Lung (tissue), 12 donors: ENCODE results near the gene PRR12. TPM values are rescaled to one million over a fixed set of nuclear protein-coding genes. Genes with fewer than 3 reads are reported as not detected.

Experiments
- ATAC-seq: fragments of 200-7000 bp; cut with Tn5 transposase; one replicate; pipeline ENCODE4 v1.9.1; 2020; ENCODE audit warnings: moderate number of reproducible peaks; ENCODE audit not compliant: insufficient read depth, low FRiP score
- DNase-seq, 3 donors: peaks; one replicate each; pipeline ENCODE4 v3.0.0-alpha.2; 2013 to 2017
- H3K27ac ChIP-seq, 2 donors: one replicate each; pipeline ENCODE4 v1.5.1; 2013; ENCODE audit warnings: mild to moderate bottlenecking in 2 of 2, moderate library complexity in 2 of 2, control low read depth in 1 of 2, inconsistent platforms in 1 of 2, low read depth in 1 of 2, low read length in 1 of 2
- H3K27me3 ChIP-seq, 3 donors: one replicate each; pipeline ENCODE4 v1.5.1; 2013; ENCODE audit warnings: low read length in 2 of 3; ENCODE audit not compliant: control insufficient read depth in 3 of 3, insufficient read depth in 3 of 3
- H3K36me3 ChIP-seq, 4 donors: one replicate each; pipeline ENCODE4 v1.5.1; 2013; ENCODE audit warnings: low read length in 4 of 4, mild to moderate bottlenecking in 1 of 4, moderate library complexity in 1 of 4; ENCODE audit not compliant: control insufficient read depth in 4 of 4, insufficient read depth in 4 of 4
- H3K4me1 ChIP-seq, 5 donors: one replicate each; pipeline ENCODE4 v1.5.1; 2013; ENCODE audit warnings: low read length in 5 of 5, mild to moderate bottlenecking in 2 of 5, moderate library complexity in 1 of 5; ENCODE audit not compliant: control insufficient read depth in 5 of 5, insufficient read depth in 5 of 5
- H3K4me3 ChIP-seq: one replicate; pipeline ENCODE4 v1.5.1; 2013; ENCODE audit warnings: mild to moderate bottlenecking, control low read depth, moderate library complexity
- H3K9ac ChIP-seq, 2 donors: one replicate each; pipeline ENCODE4 v1.5.1; 2013; ENCODE audit warnings: low read length in 2 of 2, control low read depth in 1 of 2; ENCODE audit not compliant: insufficient read depth in 1 of 2
- H3K9me3 ChIP-seq, 4 donors: one replicate each; pipeline ENCODE4 v1.5.1; 2013; ENCODE audit warnings: low read length in 3 of 4, mild to moderate bottlenecking in 1 of 4, moderate library complexity in 1 of 4; ENCODE audit not compliant: control insufficient read depth in 4 of 4, insufficient read depth in 3 of 4
- WGBS, 2 donors: extraction: QIAGEN DNeasy Blood & Tissue Kit; methylation state at CpG; one replicate each; pipeline ENCODE4 v1.1.7; 2013; 5-methylcytosine and 5-hydroxymethylcytosine counted together
- polyA plus RNA-seq, 2 donors: library from polyadenylated mRNA; stranded (reverse); fragments of 200-250 nt; gene quantifications; one replicate each; pipeline ENCODE4 v1.2.1, GENCODE V29; 2013
- total RNA-seq, 2 donors: library from RNA; depleted of rRNA in 1 of 2; stranded (reverse); fragments of >200 nt in 1 of 2; gene quantifications; one replicate each; pipeline ENCODE4 v1.2.1, GENCODE V29; 2014 to 2021
- TF ChIP-seq, protein P1 (sequence below): IDR thresholded peaks from 2 replicates; pipeline ENCODE4 v1.5.1; 2012; ENCODE audit warnings: mild to moderate bottlenecking; ENCODE audit errors: control extremely low read depth, extremely low read depth
- donor health status: control.
- donor health status: control.
- donor health status: Bipolar disorder and iron deficiency.
- donor health status: healthy.
- donor health status: DM: yes; HTN: yes; CAD: no.

PRR12 gene
- total and polyA plus RNA-seq, 4 donors, result 7.6 to 32.4 (median 16.8) TPM

DNA sequence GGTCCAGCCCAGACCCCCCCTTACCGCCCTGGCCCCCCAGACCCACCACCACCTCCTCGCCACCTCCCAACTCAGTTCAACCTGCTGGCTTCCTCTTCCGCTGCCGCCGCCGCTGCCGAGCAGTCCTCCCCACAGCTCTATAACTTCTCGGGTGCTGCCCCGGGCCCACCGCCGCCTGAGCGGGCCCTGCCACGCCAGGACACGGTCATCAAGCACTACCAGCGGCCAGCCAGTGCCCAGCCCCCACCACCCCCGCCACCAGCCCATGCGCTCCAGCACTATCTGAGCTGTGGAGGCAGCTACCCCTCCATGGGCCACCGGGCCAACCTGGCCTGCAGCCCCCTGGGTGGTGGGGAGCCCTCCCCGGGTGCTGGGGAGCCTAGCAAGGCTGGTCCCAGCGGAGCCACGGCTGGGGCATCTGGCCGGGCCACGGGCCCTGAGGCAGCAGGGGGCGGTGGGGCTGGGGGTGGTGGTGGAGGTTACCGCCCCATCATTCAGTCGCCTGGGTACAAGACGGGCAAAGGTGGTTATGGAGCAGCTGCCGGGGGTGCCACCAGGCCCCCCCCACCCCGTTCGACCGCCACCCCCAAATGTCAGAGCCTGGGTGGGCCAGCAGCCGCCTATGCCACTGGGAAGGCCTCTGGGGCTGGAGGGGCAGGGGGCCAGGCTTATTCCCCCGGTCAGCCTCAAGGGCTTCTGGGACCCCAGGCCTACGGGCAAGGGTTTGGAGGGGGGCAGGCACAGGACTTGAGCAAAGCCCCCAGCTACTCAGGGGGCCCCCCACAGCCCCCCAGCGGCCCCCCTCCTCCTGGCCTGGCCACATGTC, 4.2 kb downstream of the PRR12 start:
- H3K27ac ChIP-seq, result no peak overlapping the region
- TF ChIP-seq, protein P1, sequence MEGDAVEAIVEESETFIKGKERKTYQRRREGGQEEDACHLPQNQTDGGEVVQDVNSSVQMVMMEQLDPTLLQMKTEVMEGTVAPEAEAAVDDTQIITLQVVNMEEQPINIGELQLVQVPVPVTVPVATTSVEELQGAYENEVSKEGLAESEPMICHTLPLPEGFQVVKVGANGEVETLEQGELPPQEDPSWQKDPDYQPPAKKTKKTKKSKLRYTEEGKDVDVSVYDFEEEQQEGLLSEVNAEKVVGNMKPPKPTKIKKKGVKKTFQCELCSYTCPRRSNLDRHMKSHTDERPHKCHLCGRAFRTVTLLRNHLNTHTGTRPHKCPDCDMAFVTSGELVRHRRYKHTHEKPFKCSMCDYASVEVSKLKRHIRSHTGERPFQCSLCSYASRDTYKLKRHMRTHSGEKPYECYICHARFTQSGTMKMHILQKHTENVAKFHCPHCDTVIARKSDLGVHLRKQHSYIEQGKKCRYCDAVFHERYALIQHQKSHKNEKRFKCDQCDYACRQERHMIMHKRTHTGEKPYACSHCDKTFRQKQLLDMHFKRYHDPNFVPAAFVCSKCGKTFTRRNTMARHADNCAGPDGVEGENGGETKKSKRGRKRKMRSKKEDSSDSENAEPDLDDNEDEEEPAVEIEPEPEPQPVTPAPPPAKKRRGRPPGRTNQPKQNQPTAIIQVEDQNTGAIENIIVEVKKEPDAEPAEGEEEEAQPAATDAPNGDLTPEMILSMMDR, result no peak
- ATAC-seq (no peak), DNase-seq (no peak)
- H3K36me3 ChIP-seq, result peaks cover 5 to 55% (median 22%) of the 10 kb centered on the region in 4 donors
- H3K9me3 ChIP-seq, result no peaks in the 10 kb centered on the region
- no peaks in the 10 kb centered on the region for H3K27me3 ChIP-seq
- H3K4me1 ChIP-seq, result peaks cover 0 to 17% (median 3%) of the 10 kb centered on the region in 5 donors
- H3K9ac ChIP-seq, result no peak overlapping the region
- no peak overlapping the region for H3K4me3 ChIP-seq
- 94 to 97% methylated on average over 27 to 35 of the region's 35 CpGs for WGBS, 2 donors

DNA sequence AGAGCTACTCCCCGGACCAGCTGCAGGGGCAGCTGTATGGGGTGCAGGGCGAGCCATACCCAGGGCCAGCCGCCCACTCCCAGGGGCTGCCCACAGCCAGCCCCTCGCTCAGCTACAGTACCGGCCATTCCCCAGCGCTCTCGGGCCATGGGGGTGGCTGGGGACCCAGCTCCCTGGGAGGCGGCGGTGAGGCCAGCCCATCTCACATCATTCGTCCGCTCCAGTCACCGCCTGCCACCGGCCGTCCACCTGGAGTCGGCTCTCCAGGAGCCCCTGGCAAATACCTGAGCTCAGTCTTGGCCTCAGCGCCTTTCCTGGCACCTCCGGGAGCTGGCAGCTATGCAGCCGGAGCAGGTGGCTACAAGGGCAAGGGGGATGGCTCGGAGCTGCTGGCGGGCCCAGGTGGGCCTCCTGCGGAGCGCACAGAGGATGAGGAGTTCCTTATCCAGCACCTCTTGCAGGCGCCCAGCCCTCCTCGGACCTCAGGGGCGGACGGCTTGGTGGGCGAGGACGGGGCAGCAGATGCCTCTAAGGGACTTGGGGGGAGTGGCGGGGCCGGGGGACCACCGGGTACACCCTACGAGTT, 4.9 kb downstream of the PRR12 start:
- H3K4me3 ChIP-seq, result no peak overlapping the region
- ATAC-seq (no peak), DNase-seq (no peak)
- H3K36me3 ChIP-seq, result peaks cover 5 to 56% (median 24%) of the 10 kb centered on the region in 4 donors
- H3K27ac ChIP-seq, result no peak overlapping the region
- TF ChIP-seq, protein P1, result no peak
- no peak overlapping the region for H3K9ac ChIP-seq
- 95 to 99% methylated on average over 27 to 32 of the region's 32 CpGs for WGBS, 2 donors
- H3K9me3 ChIP-seq, result no peaks in the 10 kb centered on the region
- H3K27me3 ChIP-seq, result no peaks in the 10 kb centered on the region
- peaks cover 0 to 12% (median 3%) of the 10 kb centered on the region in 5 donors for H3K4me1 ChIP-seq

DNA sequence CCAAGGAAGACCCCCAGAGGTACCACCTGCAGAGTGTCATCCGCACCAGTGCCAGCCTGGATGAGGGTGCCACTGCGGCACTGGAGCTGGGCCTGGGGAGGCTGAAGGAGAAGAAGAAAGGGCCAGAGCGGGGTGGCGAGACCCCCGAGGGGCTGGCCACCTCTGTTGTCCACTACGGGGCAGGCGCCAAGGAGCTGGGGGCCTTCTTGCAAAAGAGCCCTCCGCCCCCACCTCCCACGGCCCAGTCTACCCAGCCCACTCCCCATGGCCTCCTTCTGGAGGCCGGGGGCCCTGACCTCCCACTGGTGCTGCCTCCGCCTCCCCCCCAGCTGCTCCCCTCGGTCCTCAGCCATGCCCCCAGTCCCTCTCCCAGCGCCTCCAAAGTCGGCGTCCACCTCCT, 5.4 kb downstream of the PRR12 start:
- no peak for ATAC-seq
- Histone ChIP-seq H3K4me3 (no peak overlapping the region), H3K27ac (no peak overlapping the region), H3K4me1 (peaks cover 0 to 12% (median 3%) of the 10 kb centered on the region in 5 donors), H3K36me3 (peaks cover 7 to 61% (median 28%) of the 10 kb centered on the region in 4 donors), H3K9me3 (no peaks in the 10 kb centered on the region), H3K27me3 (no peaks in the 10 kb centered on the region), H3K9ac (no peak overlapping the region)
- TF ChIP-seq, protein P1, result no peak
- DNase-seq, result no peak
- 93 to 97% methylated on average over 14 to 15 of the region's 15 CpGs for WGBS, 2 donors
